ENCODE results near the gene LCN6.

Gene LCN6

GRCh38 chr9:136794281-136794999 lies 46.1 kb upstream of the LCN6 start:
- Histone ChIP-seq H3K9me2 (replicated peaks; ENCODE audit: low read depth, low read length) (no peaks in the 10 kb centered on the region), H3K4me3 (ENCODE audit: low read length, poor library complexity, severe bottlenecking) (no peak overlapping the region), H3K79me2 (ENCODE audit: insufficient read depth, low read length) (no peaks in the 10 kb centered on the region; the same call in 1 of the 2 replicates), H4K20me1 (ENCODE audit: insufficient read depth, low read length, poor library complexity, severe bottlenecking) (peaks cover 9% of the 10 kb centered on the region), H3F3A (ENCODE audit: low read depth) (no peaks in the 10 kb centered on the region), H3K4me2 (ENCODE audit: low read depth, low read length, poor library complexity, severe bottlenecking) (no peak overlapping the region), H3K36me3 (ENCODE audit: insufficient read depth, low read length) (no peaks in the 10 kb centered on the region), H2AFZ (ENCODE audit: low read length) (no peak overlapping the region), H3K9ac (ENCODE audit: low read depth, low read length, poor library complexity, severe bottlenecking) (no peak overlapping the region), H3K9me3 (ENCODE audit: insufficient read depth, low read depth, low read length) (no peaks in the 10 kb centered on the region), H3K27me3 (ENCODE audit: insufficient read depth, low read length, poor library complexity, severe bottlenecking) (no peaks in the 10 kb centered on the region), H3K4me1 (ENCODE audit: insufficient read depth, low read length, poor library complexity, severe bottlenecking) (peaks cover 11% of the 10 kb centered on the region)
- no peak for TF ChIP-seq EZH2phosphoT487 (IDR thresholded peaks at IDR 0.05; ENCODE audit: borderline replicate concordance)
- TF ChIP-seq CTCF (conservative IDR thresholded peaks at IDR 0.05; ENCODE audit: low read length): no peak

GRCh38 chr9:136793086-136793946 lies 45.0 kb upstream of the LCN6 start:
- Histone ChIP-seq H3K79me2 (ENCODE audit: insufficient read depth, low read length) (no peaks in the 10 kb centered on the region; the same call in 1 of the 2 replicates), H3K9ac (ENCODE audit: low read depth, low read length, poor library complexity, severe bottlenecking) (no peak overlapping the region), H3K4me2 (ENCODE audit: low read depth, low read length, poor library complexity, severe bottlenecking) (no peak overlapping the region), H4K20me1 (ENCODE audit: insufficient read depth, low read length, poor library complexity, severe bottlenecking) (peaks cover 9% of the 10 kb centered on the region), H3K9me2 (replicated peaks; ENCODE audit: low read depth, low read length) (no peaks in the 10 kb centered on the region), H3K4me3 (ENCODE audit: low read length, poor library complexity, severe bottlenecking) (no peak overlapping the region), H3K36me3 (ENCODE audit: insufficient read depth, low read length) (no peaks in the 10 kb centered on the region), H3K27me3 (ENCODE audit: insufficient read depth, low read length, poor library complexity, severe bottlenecking) (no peaks in the 10 kb centered on the region), H2AFZ (ENCODE audit: low read length) (no peak overlapping the region), H3K9me3 (ENCODE audit: insufficient read depth, low read depth, low read length) (no peaks in the 10 kb centered on the region), H3K4me1 (ENCODE audit: insufficient read depth, low read length, poor library complexity, severe bottlenecking) (peaks cover 12% of the 10 kb centered on the region), H3F3A (ENCODE audit: low read depth) (no peaks in the 10 kb centered on the region)
- no peak for TF ChIP-seq EZH2phosphoT487 (IDR thresholded peaks at IDR 0.05; ENCODE audit: borderline replicate concordance)

GRCh38 chr9:136792321-136793085 lies 44.2 kb upstream of the LCN6 start:
- H3K9ac ChIP-seq (ENCODE audit: low read depth, low read length, poor library complexity, severe bottlenecking): peak overlapping the region; percentile 95

More at GRCh38 chr9:136792321-136793085, 44.2 kb upstream of the LCN6 start:
- Histone ChIP-seq H3K36me3 (ENCODE audit: insufficient read depth, low read length) (no peaks in the 10 kb centered on the region), H2AFZ (ENCODE audit: low read length) (no peak overlapping the region), H3K79me2 (ENCODE audit: insufficient read depth, low read length) (no peaks in the 10 kb centered on the region; the same call in 1 of the 2 replicates), H3K4me3 (ENCODE audit: low read length, poor library complexity, severe bottlenecking) (peak overlapping the region; percentile 89), H3K4me1 (ENCODE audit: insufficient read depth, low read length, poor library complexity, severe bottlenecking) (peaks cover 18% of the 10 kb centered on the region), H3K9me2 (replicated peaks; ENCODE audit: low read depth, low read length) (no peaks in the 10 kb centered on the region), H3F3A (ENCODE audit: low read depth) (no peaks in the 10 kb centered on the region), H3K27me3 (ENCODE audit: insufficient read depth, low read length, poor library complexity, severe bottlenecking) (no peaks in the 10 kb centered on the region), H3K9me3 (ENCODE audit: insufficient read depth, low read depth, low read length) (no peaks in the 10 kb centered on the region), H4K20me1 (ENCODE audit: insufficient read depth, low read length, poor library complexity, severe bottlenecking) (peaks cover 9% of the 10 kb centered on the region), H3K4me2 (ENCODE audit: low read depth, low read length, poor library complexity, severe bottlenecking) (peak overlapping the region; percentile 98)
- TF ChIP-seq EZH2phosphoT487 (IDR thresholded peaks at IDR 0.05; ENCODE audit: borderline replicate concordance): no peak
- no peak for TF ChIP-seq CTCF (conservative IDR thresholded peaks at IDR 0.05; ENCODE audit: low read length)

Measured in Loucy (cell line).